NT2/D1 (cell line): ENCODE data around the gene AGXT.
A peak's percentile ranks its signal among the peaks of the same experiment; 100 is the strongest.

ENCODE experiments used
- DNase-seq: peaks from one replicate; pipeline ENCODE4 v3.0.0-alpha.2; 2011; ENCODE audit warnings: low read depth, low spot score
- H3K27me3 ChIP-seq: 2 replicates; pipeline ENCODE4 v1.6.0; 2011; ENCODE audit warnings: mild to moderate bottlenecking; ENCODE audit not compliant: insufficient read length, insufficient read depth
- H3K36me3 ChIP-seq: 2 replicates; pipeline ENCODE4 v1.6.1; 2011; ENCODE audit warnings: mild to moderate bottlenecking, low read length, mixed read lengths; ENCODE audit not compliant: insufficient read depth, insufficient read length
- H3K4me1 ChIP-seq: 2 replicates; pipeline ENCODE4 v1.5.1; 2011; ENCODE audit not compliant: insufficient read depth, insufficient read length
- H3K4me3 ChIP-seq: 2 replicates; pipeline ENCODE4 v1.5.1; 2011; ENCODE audit warnings: low read depth; ENCODE audit not compliant: insufficient read length
- H3K9ac ChIP-seq: 2 replicates; pipeline ENCODE4 v1.6.0; 2011; ENCODE audit warnings: low read depth; ENCODE audit not compliant: insufficient read length
- H3K9me3 ChIP-seq: 2 replicates; pipeline ENCODE4 v1.5.1; 2011; ENCODE audit warnings: mild to moderate bottlenecking, low read length; ENCODE audit not compliant: insufficient read depth
- SUZ12 ChIP-seq: IDR thresholded peaks from 2 replicates; pipeline ENCODE4 v1.6.1; 2011; ENCODE audit not compliant: insufficient read length, insufficient read depth; ENCODE audit errors: extremely low read depth
- YY1 ChIP-seq: IDR thresholded peaks from 2 replicates; pipeline ENCODE4 v1.6.1; 2011; ENCODE audit not compliant: insufficient read length, insufficient read depth
- ZNF274 ChIP-seq: IDR thresholded peaks from 2 replicates; pipeline ENCODE4 v1.6.1; 2011; ENCODE audit warnings: mild to moderate bottlenecking, low read depth, low read length

AGXT gene

DNA sequence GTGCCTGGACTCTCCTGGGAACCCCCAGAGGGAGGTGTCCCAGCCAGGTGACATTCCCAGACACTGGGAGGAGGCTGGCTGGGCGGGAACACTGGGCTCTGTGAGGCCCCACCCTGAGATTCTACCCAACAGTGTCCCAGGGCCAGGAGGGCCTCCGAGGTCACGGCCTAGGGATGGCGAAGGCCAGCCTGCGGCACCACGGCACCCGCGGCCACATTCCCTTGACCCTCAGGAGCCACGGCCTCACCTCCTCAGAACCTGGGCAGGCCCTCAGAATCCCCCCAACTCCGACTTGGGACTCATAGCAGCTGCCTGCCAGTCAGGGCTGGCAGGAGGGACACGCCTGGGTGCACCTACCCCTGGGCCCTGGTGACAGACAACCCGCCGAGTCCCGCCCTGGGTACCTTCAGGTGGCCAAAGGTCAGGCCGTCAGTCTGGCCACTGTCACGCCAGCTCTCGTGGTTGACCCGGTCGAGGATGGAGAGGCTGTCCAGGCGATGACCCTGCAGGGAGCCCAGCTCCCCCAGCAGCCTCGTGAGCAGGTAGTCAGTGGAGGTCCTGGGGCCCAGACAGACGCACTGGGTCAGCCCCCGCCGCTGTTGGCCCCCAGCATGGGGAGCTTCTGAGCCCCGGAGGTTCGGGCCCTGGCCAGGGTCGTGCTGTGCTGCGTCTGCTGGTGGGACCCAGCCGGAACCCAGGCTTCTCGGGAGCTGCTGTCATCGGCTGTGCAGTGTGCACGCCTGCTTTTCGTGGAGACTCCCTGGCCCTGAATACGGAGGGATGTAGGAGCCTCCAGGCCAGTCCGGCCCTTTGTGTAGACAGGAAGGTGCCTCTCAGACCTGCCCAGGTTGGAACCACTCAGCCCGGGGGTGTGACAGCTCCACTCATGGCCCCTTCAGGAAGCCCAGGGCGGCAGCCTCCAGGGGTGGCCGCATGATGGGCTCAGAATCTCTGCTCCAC is 21.3 kb downstream of the AGXT start:
- Histone ChIP-seq H3K9me3 (no peaks in the 10 kb centered on the region), H3K4me1 (peaks cover 26% of the 10 kb centered on the region), H3K4me3 (no peak overlapping the region)

DNA sequence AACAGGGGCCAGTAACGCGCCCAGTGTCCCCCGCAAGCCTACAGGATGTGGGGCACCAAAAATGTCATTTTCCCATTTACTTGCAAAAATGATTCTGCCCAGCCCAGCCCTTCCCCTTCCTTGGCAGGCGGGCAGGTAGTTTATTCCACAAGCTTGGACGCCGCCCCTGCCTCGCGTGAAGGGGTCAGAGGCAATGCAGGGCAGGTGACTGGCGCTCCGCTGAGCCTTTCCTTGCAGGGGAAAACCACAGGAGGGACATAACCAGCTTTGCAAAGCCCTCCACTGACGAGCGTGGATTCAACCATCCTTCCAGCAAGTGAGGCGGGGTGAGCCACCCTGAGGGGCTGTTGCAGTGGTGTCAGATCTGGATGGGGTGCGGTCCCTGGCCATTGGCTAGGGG is 22.1 kb downstream of the AGXT start:
- Histone ChIP-seq H3K27me3 (no peaks in the 10 kb centered on the region), H3K4me1 (peaks cover 26% of the 10 kb centered on the region), H3K9me3 (no peaks in the 10 kb centered on the region), H3K4me3 (no peak overlapping the region), H3K36me3 (no peaks in the 10 kb centered on the region), H3K9ac (no peak overlapping the region)
- no peak for TF ChIP-seq ZNF274
- TF ChIP-seq YY1, result no peak
- no peak for TF ChIP-seq SUZ12
- no peak for DNase-seq

More for the DNA sequence above, 21.3 kb downstream of the AGXT start:
- TF ChIP-seq SUZ12 (no peak), ZNF274 (no peak), YY1 (no peak)
- Histone ChIP-seq H3K9ac (no peak overlapping the region), H3K36me3 (no peaks in the 10 kb centered on the region), H3K27me3 (no peaks in the 10 kb centered on the region)
- DNase-seq, result no peak

- Histone ChIP-seq H3K9me3 (no peaks in the 10 kb centered on the region), H3K4me3 (no peak overlapping the region), H3K4me1 (peaks cover 34% of the 10 kb centered on the region), H3K36me3 (no peaks in the 10 kb centered on the region), H3K27me3 (no peaks in the 10 kb centered on the region), H3K9ac (no peak overlapping the region)
- no peak for DNase-seq
- TF ChIP-seq SUZ12 (no peak), YY1 (no peak)
Measured at GRCh38 chr2:240891492-240892340, 23.1 kb downstream of the AGXT start.

DNA sequence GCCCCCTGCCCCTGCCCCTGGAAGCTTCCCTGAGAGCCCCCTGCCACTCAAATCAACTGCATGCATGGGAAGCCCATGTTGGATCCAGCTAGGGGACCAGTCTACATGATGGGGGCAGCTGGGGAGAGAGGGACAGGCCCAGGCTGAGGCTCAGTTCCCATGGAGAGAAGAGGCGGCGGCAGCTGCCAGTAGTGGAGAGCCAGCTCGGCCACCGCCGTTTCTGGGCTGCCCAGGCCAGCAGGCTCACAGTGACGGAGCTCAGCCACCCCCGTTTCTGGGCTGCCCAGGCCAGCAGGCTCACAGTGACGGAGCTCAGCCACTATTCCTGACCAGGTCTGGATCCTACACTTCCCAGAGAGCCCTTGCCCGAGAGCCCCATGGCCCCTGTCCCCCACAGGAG is 23.7 kb downstream of the AGXT start:
- DNase-seq, result no peak
- Histone ChIP-seq H3K27me3 (no peaks in the 10 kb centered on the region), H3K9me3 (no peaks in the 10 kb centered on the region), H3K4me3 (no peak overlapping the region), H3K9ac (no peak overlapping the region), H3K4me1 (peaks cover 37% of the 10 kb centered on the region), H3K36me3 (no peaks in the 10 kb centered on the region)
- TF ChIP-seq ZNF274 (no peak), YY1 (no peak), SUZ12 (no peak)

- H3K9me3 ChIP-seq, result no peaks in the 10 kb centered on the region
- H3K36me3 ChIP-seq, result no peaks in the 10 kb centered on the region
- TF ChIP-seq YY1 (no peak), SUZ12 (no peak), ZNF274 (no peak)
- no peak overlapping the region for H3K4me3 ChIP-seq
- H3K27me3 ChIP-seq, result no peaks in the 10 kb centered on the region
- no peak for DNase-seq
- H3K4me1 ChIP-seq, result peaks cover 36% of the 10 kb centered on the region
- H3K9ac ChIP-seq, result no peak overlapping the region
Measured at GRCh38 chr2:240892925-240893324, 24.3 kb downstream of the AGXT start.

GRCh38 chr2:240893363-240893844 is 24.8 kb downstream of the AGXT start:
- Histone ChIP-seq H3K27me3 (no peaks in the 10 kb centered on the region), H3K36me3 (no peaks in the 10 kb centered on the region), H3K9ac (peak overlapping the region; percentile 57), H3K9me3 (no peaks in the 10 kb centered on the region), H3K4me1 (peaks cover 36% of the 10 kb centered on the region), H3K4me3 (no peak overlapping the region)
- DNase-seq, result no peak
- TF ChIP-seq YY1 (no peak), SUZ12 (no peak), ZNF274 (no peak)

DNA sequence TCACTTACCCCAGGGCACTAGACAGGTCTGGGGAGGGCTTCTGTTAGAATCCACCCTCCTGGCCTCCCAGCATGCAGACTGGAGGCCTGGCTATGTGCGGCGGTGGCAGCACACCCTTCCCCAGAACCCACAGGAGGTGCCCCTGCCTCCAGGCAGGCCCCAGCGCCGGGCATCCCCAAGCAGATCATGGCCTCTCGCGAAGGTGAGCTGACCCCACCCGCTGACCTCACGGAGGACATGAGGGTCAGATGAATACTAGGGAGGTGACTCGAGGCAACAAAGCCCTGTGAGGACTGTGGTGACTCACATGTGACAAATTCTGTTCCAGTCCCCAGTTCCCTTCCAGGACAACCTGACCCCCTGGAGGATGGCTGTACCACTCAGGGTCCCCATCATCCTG is 25.4 kb downstream of the AGXT start:
- no peak overlapping the region for H3K4me3 ChIP-seq
- H3K27me3 ChIP-seq, result no peaks in the 10 kb centered on the region
- H3K9ac ChIP-seq, result peak overlapping the region; percentile 57
- no peak for DNase-seq
- TF ChIP-seq YY1, result no peak
- TF ChIP-seq ZNF274, result no peak
- no peak for TF ChIP-seq SUZ12
- H3K9me3 ChIP-seq, result no peaks in the 10 kb centered on the region
- no peaks in the 10 kb centered on the region for H3K36me3 ChIP-seq
- H3K4me1 ChIP-seq, result peaks cover 35% of the 10 kb centered on the region
